Neural progenitor cell (in vitro differentiated cells): ENCODE results near the gene BHLHA9. TPM values are rescaled to one million over a fixed set of nuclear protein-coding genes. Genes with fewer than 3 reads are reported as not detected.

Source experiments
- DNase-seq: peaks from one replicate; pipeline ENCODE4 v3.0.0-alpha.2; 2016; ENCODE audit warnings: low spot score
- H2AFZ ChIP-seq: fragments of 200-600 bp; sonication (generic); replicated peaks from 2 replicates; pipeline ENCODE4 v1.6.1; 2016; ENCODE audit warnings: antibody characterized with exemption
- H3F3A ChIP-seq: fragments of 200-600 bp; sonication (generic); 2 replicates; pipeline ENCODE4 v1.6.1; 2016; ENCODE audit warnings: antibody characterized with exemption, low read depth
- H3K27ac ChIP-seq: fragments of 200-600 bp; sonication (generic); 2 replicates; pipeline ENCODE4 v1.5.1; 2016; ENCODE audit warnings: mild to moderate bottlenecking
- H3K27me3 ChIP-seq: fragments of 200-600 bp; sonication (generic); 2 replicates; pipeline ENCODE4 v1.6.1; 2016; ENCODE audit warnings: mild to moderate bottlenecking, moderate library complexity
- H3K36me3 ChIP-seq: fragments of 200-600 bp; sonication (generic); 2 replicates; pipeline ENCODE4 v1.5.1; 2016
- H3K4me1 ChIP-seq: fragments of 200-600 bp; sonication (generic); 2 replicates; pipeline ENCODE4 v1.6.1; 2016; ENCODE audit warnings: mixed run types
- H3K4me2 ChIP-seq: fragments of 200-600 bp; sonication (generic); 2 replicates; pipeline ENCODE4 v1.6.1; 2016
- H3K4me3 ChIP-seq: fragments of 200-600 bp; sonication (generic); 2 replicates; pipeline ENCODE4 v1.5.1; 2016
- H3K79me2 ChIP-seq: fragments of 200-600 bp; sonication (generic); 2 replicates; pipeline ENCODE4 v1.6.1; 2016; ENCODE audit warnings: low read depth
- H3K9ac ChIP-seq: fragments of 200-600 bp; sonication (generic); 2 replicates; pipeline ENCODE4 v1.6.1; 2016
- H3K9me3 ChIP-seq: fragments of 200-600 bp; sonication (generic); 2 replicates; pipeline ENCODE4 v1.5.1; 2016; ENCODE audit warnings: low read depth
- H4K20me1 ChIP-seq: fragments of 200-600 bp; sonication (generic); 2 replicates; pipeline ENCODE4 v1.6.1; 2016; ENCODE audit warnings: low read depth
- H3K27ac Mint-ChIP-seq: 3 replicates; pipeline ENCODE4 v1.8.0; 2021; ENCODE audit warnings: mixed read lengths
- H3K27me3 Mint-ChIP-seq: 2 replicates; pipeline ENCODE4 v1.8.0; 2022; ENCODE audit warnings: low read depth, mild to moderate bottlenecking, inconsistent platforms, moderate library complexity, mixed read lengths; ENCODE audit not compliant: insufficient read depth
- H3K36me3 Mint-ChIP-seq: 3 replicates; pipeline ENCODE4 v1.8.0; 2021; ENCODE audit warnings: mixed read lengths
- H3K4me1 Mint-ChIP-seq: 3 replicates; pipeline ENCODE4 v1.8.0; 2021; ENCODE audit warnings: mixed read lengths
- H3K4me3 Mint-ChIP-seq: 3 replicates; pipeline ENCODE4 v1.8.0; 2021; ENCODE audit warnings: mild to moderate bottlenecking, moderate library complexity, mixed read lengths
- H3K9me3 Mint-ChIP-seq: 3 replicates; pipeline ENCODE4 v1.8.0; 2020; ENCODE audit warnings: mixed read lengths
- EZH2 ChIP-seq: fragments of 200-600 bp; sonication (generic); IDR thresholded peaks from 2 replicates; pipeline ENCODE4 v1.6.1; 2017; ENCODE audit warnings: antibody characterized with exemption, mild to moderate bottlenecking, moderate library complexity
- EZH2phosphoT487 ChIP-seq: fragments of 200-600 bp; sonication (generic); IDR thresholded peaks from 2 replicates; pipeline ENCODE4 v1.6.1; 2017; ENCODE audit warnings: antibody characterized with exemption
- total RNA-seq: library from RNA; depleted of rRNA; stranded (reverse); fragments of >200 nt; gene quantifications from 2 replicates; pipeline ENCODE4 v1.2.3, GENCODE V29; 2015; ENCODE audit warnings: low replicate concordance
- TF ChIP-seq, protein P1 (sequence below): fragments of 200-600 bp; sonication (generic); IDR thresholded peaks from 2 replicates; pipeline ENCODE4 v1.5.1; 2017; ENCODE audit warnings: antibody characterized with exemption, mild to moderate bottlenecking

Gene BHLHA9
- total RNA-seq, 1 donor from 2014 or later = not detected

GRCh38 chr17:1227365-1227764, 42.9 kb upstream of the BHLHA9 start:
- no peak overlapping the region for H3K4me3 ChIP-seq
- no peak overlapping the region for H2AFZ ChIP-seq
- no peak overlapping the region for H3K27ac ChIP-seq
- H3K4me1 ChIP-seq = peaks cover 11% of the 10 kb centered on the region
- TF ChIP-seq EZH2phosphoT487 (no peak), EZH2 (no peak)
- TF ChIP-seq, protein P1, sequence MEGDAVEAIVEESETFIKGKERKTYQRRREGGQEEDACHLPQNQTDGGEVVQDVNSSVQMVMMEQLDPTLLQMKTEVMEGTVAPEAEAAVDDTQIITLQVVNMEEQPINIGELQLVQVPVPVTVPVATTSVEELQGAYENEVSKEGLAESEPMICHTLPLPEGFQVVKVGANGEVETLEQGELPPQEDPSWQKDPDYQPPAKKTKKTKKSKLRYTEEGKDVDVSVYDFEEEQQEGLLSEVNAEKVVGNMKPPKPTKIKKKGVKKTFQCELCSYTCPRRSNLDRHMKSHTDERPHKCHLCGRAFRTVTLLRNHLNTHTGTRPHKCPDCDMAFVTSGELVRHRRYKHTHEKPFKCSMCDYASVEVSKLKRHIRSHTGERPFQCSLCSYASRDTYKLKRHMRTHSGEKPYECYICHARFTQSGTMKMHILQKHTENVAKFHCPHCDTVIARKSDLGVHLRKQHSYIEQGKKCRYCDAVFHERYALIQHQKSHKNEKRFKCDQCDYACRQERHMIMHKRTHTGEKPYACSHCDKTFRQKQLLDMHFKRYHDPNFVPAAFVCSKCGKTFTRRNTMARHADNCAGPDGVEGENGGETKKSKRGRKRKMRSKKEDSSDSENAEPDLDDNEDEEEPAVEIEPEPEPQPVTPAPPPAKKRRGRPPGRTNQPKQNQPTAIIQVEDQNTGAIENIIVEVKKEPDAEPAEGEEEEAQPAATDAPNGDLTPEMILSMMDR = no peak
- H3K79me2 ChIP-seq = no peaks in the 10 kb centered on the region
- no peak for DNase-seq
- H3K9me3 ChIP-seq = no peaks in the 10 kb centered on the region
- Mint-ChIP-seq H3K27me3 (peaks cover 55% of the 10 kb centered on the region), H3K4me3 (peak overlapping the region; percentile 30), H3K27ac (no peak overlapping the region), H3K4me1 (peaks cover 16% of the 10 kb centered on the region), H3K36me3 (peaks cover 3% of the 10 kb centered on the region), H3K9me3 (peaks cover 5% of the 10 kb centered on the region)
- H3F3A ChIP-seq = peaks cover 25% of the 10 kb centered on the region
- no peak overlapping the region for H3K4me2 ChIP-seq
- H4K20me1 ChIP-seq = peaks cover 3% of the 10 kb centered on the region
- no peaks in the 10 kb centered on the region for H3K36me3 ChIP-seq
- H3K27me3 ChIP-seq = peaks cover 87% of the 10 kb centered on the region
- H3K9ac ChIP-seq = no peak overlapping the region

DNA sequence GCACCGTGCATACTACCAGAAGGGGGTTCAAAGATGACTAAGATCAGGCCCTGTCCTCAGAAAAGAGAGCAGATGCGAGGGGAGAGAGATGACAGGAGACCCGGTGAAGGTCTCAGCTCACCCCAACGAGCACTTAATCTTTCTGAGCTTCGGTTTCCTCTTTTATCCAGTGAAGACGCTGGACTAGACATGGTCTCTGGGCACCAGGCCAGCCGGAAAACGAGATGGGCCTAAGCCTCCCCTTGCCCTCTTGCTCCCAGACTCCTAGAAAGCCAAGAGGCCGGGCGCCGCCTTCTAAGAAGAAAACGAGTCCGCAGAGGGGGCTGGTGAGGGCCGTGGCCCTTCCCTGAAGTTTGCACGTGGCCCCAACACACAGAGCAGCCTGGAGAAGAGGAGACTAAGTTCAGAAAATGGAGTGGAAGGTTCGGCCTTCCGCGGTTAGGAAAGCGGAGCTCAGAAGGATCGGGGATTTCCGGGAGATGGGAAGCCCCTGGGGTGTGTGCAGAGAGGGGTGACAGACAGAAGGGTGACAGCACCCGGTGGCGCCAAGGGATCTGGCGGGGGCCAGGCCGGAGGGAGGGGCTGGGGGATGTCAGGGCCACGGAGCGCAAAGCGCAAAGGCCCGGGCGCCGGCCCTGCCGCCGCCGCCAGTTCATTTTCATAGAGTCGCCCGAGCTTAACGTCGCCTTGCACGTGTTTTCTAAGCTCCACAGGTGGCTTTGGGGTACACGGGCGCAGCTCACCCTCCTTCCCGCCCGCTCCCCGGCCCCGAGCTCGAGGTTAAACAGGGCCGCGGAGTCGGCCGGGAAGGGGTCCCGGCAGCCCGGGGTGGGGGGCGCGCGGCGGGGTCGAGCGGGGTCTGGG, 42.1 kb upstream of the BHLHA9 start:
- peaks cover 61% of the 10 kb centered on the region for H3K27me3 Mint-ChIP-seq
- TF ChIP-seq EZH2phosphoT487 (peak; percentile 92), EZH2 (peak; percentile 91)
- TF ChIP-seq, protein P1 = no peak
- Histone ChIP-seq H3K9me3 (no peaks in the 10 kb centered on the region), H3F3A (peaks cover 25% of the 10 kb centered on the region), H3K36me3 (no peaks in the 10 kb centered on the region), H4K20me1 (peaks cover 3% of the 10 kb centered on the region), H3K27ac (no peak overlapping the region), H3K27me3 (peaks cover 94% of the 10 kb centered on the region), H2AFZ (peak overlapping the region; percentile 45), H3K4me1 (peaks cover 11% of the 10 kb centered on the region), H3K4me3 (peak overlapping the region; percentile 64), H3K79me2 (no peaks in the 10 kb centered on the region), H3K9ac (no peak overlapping the region), H3K4me2 (peak overlapping the region; percentile 94)
- peaks cover 7% of the 10 kb centered on the region for H3K9me3 Mint-ChIP-seq
- H3K4me1 Mint-ChIP-seq = peaks cover 16% of the 10 kb centered on the region
- H3K4me3 Mint-ChIP-seq = peak overlapping the region; percentile 83
- H3K27ac Mint-ChIP-seq = no peak overlapping the region
- H3K36me3 Mint-ChIP-seq = peaks cover 3% of the 10 kb centered on the region
- peak; percentile 52 for DNase-seq

GRCh38 chr17:1228781-1229348, 41.4 kb upstream of the BHLHA9 start:
- no peak overlapping the region for H3K9ac ChIP-seq
- Mint-ChIP-seq H3K4me1 (peaks cover 14% of the 10 kb centered on the region), H3K4me3 (no peak overlapping the region), H3K9me3 (peaks cover 7% of the 10 kb centered on the region), H3K27me3 (peaks cover 62% of the 10 kb centered on the region), H3K27ac (no peak overlapping the region), H3K36me3 (peaks cover 3% of the 10 kb centered on the region)
- H3K27ac ChIP-seq = no peak overlapping the region
- peak overlapping the region; percentile 94 for H3K4me2 ChIP-seq
- H4K20me1 ChIP-seq = peaks cover 3% of the 10 kb centered on the region
- H3K9me3 ChIP-seq = no peaks in the 10 kb centered on the region
- H2AFZ ChIP-seq = peak overlapping the region; percentile 91
- H3F3A ChIP-seq = peaks cover 25% of the 10 kb centered on the region
- H3K27me3 ChIP-seq = peaks cover 87% of the 10 kb centered on the region
- no peaks in the 10 kb centered on the region for H3K36me3 ChIP-seq
- TF ChIP-seq EZH2 (peak; percentile 82), EZH2phosphoT487 (peak; percentile 72)
- TF ChIP-seq, protein P1 = no peak
- peak; percentile 24 for DNase-seq
- H3K4me3 ChIP-seq = peak overlapping the region; percentile 64
- no peaks in the 10 kb centered on the region for H3K79me2 ChIP-seq
- peaks cover 11% of the 10 kb centered on the region for H3K4me1 ChIP-seq
